ENCODE measurements around the gene RPL5. TPM values are rescaled to one million over a fixed set of nuclear protein-coding genes. Genes with fewer than 3 reads are reported as not detected.

The RPL5 gene
- total and polyA plus RNA-seq, 2 donors (not counting 1 experiment from before 2014, with no cell fraction given): 1,198 to 2,145 TPM

GRCh38 chr1:92790867-92791266 is 41.0 kb upstream of the RPL5 start:
- H3K9me3 ChIP-seq (ENCODE audit: control insufficient read depth, insufficient read depth, low read depth, low read length): no peaks in the 10 kb centered on the region
- no peaks in the 10 kb centered on the region for H3K4me1 ChIP-seq (ENCODE audit: control insufficient read depth, extremely low read depth, insufficient read depth, low read length)
- H2AFZ ChIP-seq (ENCODE audit: low read length): no peak overlapping the region
- H3K36me3 ChIP-seq (ENCODE audit: control insufficient read depth, insufficient read depth, low read length): no peaks in the 10 kb centered on the region
- H3K27ac ChIP-seq (ENCODE audit: insufficient read depth, low read length): no peak overlapping the region
- no peak overlapping the region for H3K4me2 ChIP-seq (ENCODE audit: extremely low read depth, insufficient read depth, low read length)
- H3K27me3 ChIP-seq (ENCODE audit: control insufficient read depth, insufficient read depth, low read length): no peaks in the 10 kb centered on the region
- H4K20me1 ChIP-seq (ENCODE audit: control insufficient read depth, extremely low read depth, insufficient read depth, low read length): no peaks in the 10 kb centered on the region
- DNase-seq (ENCODE audit: low read depth in 2 of 2): no peak
- TF ChIP-seq CTCF (conservative IDR thresholded peaks at IDR 0.05 in 1 of 2, IDR thresholded peaks at IDR 0.05 in 1 of 2; ENCODE audit: low read depth in 1 of 2, low read length in 2 of 2) (no peak), EZH2 (IDR thresholded peaks at IDR 0.05; ENCODE audit: low read length, missing control alignments) (no peak)
- no peaks in the 10 kb centered on the region for H3K79me2 ChIP-seq (ENCODE audit: control insufficient read depth, insufficient read depth, low read length)
- no peak overlapping the region for H3K4me3 ChIP-seq (replicated peaks in 1 of 4; ENCODE audit: control extremely low read depth in 1 of 4, insufficient read depth in 1 of 4, low read depth in 3 of 4, low read length in 4 of 4)
- no peak overlapping the region for H3K9ac ChIP-seq (ENCODE audit: insufficient read depth, low read length)

DNA sequence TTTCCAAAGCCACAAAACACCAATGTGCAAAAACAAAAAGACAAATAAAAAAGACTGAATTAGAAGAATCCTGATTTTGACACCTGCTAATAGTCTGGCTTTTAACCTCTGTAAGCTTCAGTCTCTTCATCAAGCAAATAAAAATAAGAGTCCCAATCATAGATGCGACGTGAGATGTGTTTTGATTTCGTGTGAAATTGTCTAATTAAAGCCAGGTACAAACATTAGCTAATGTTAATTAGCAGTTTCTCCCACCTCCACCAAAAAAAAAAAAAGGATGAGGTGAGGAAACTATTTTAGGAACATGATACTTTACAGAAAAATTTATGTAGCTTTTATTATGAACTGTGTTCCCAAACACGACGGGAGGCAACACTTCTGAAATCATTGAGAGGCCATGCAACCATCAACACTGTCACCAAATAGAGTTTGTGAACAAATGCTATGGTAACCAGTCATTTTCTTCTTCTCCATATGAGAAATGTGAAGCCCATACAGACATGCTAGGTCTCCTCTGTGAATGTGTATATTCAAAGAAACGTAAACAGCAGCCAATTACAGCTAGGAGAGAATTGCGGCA is 40.3 kb upstream of the RPL5 start:
- no peak overlapping the region for H3K4me3 ChIP-seq (replicated peaks in 1 of 4; ENCODE audit: control extremely low read depth in 1 of 4, insufficient read depth in 1 of 4, low read depth in 3 of 4, low read length in 4 of 4)
- no peaks in the 10 kb centered on the region for H3K36me3 ChIP-seq (ENCODE audit: control insufficient read depth, insufficient read depth, low read length)
- no peaks in the 10 kb centered on the region for H4K20me1 ChIP-seq (ENCODE audit: control insufficient read depth, extremely low read depth, insufficient read depth, low read length)
- TF ChIP-seq EZH2 (IDR thresholded peaks at IDR 0.05; ENCODE audit: low read length, missing control alignments) (no peak), CTCF (conservative IDR thresholded peaks at IDR 0.05 in 1 of 2, IDR thresholded peaks at IDR 0.05 in 1 of 2; ENCODE audit: low read depth in 1 of 2, low read length in 2 of 2) (no peak)
- H3K27me3 ChIP-seq (ENCODE audit: control insufficient read depth, insufficient read depth, low read length): no peaks in the 10 kb centered on the region
- H3K4me2 ChIP-seq (ENCODE audit: extremely low read depth, insufficient read depth, low read length): no peak overlapping the region
- H3K9me3 ChIP-seq (ENCODE audit: control insufficient read depth, insufficient read depth, low read depth, low read length): no peaks in the 10 kb centered on the region
- no peaks in the 10 kb centered on the region for H3K4me1 ChIP-seq (ENCODE audit: control insufficient read depth, extremely low read depth, insufficient read depth, low read length)
- no peaks in the 10 kb centered on the region for H3K79me2 ChIP-seq (ENCODE audit: control insufficient read depth, insufficient read depth, low read length)
- H3K9ac ChIP-seq (ENCODE audit: insufficient read depth, low read length): no peak overlapping the region
- H2AFZ ChIP-seq (ENCODE audit: low read length): no peak overlapping the region
- no peak for DNase-seq (ENCODE audit: low read depth in 2 of 2)
- H3K27ac ChIP-seq (ENCODE audit: insufficient read depth, low read length): no peak overlapping the region

DNA sequence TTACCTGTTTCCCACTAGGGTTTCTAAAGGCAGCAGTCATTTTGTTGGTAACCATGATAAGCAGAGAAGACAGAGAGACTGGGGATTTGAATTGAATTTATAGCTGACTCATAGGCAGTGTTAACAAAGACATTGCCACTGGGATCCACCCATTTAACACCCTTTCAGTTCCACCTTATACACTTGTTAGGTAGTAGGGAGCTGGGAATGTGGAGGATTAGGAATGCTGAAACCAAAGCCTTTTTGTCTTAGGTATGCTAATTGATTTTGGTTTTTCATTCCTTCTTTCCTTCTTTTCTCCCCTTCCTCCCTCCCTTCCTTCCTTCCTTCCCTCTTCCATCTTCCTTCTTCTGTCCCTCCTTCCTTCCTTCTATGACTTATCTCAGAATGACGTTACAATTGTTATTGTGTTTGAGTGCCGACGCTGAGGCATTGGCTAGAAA is 39.5 kb upstream of the RPL5 start:
- Histone ChIP-seq H3K4me1 (ENCODE audit: control insufficient read depth, extremely low read depth, insufficient read depth, low read length) (no peaks in the 10 kb centered on the region), H3K9ac (ENCODE audit: insufficient read depth, low read length) (no peak overlapping the region), H3K36me3 (ENCODE audit: control insufficient read depth, insufficient read depth, low read length) (no peaks in the 10 kb centered on the region), H3K79me2 (ENCODE audit: control insufficient read depth, insufficient read depth, low read length) (no peaks in the 10 kb centered on the region), H4K20me1 (ENCODE audit: control insufficient read depth, extremely low read depth, insufficient read depth, low read length) (no peaks in the 10 kb centered on the region), H3K4me2 (ENCODE audit: extremely low read depth, insufficient read depth, low read length) (no peak overlapping the region), H3K4me3 (replicated peaks in 1 of 4; ENCODE audit: control extremely low read depth in 1 of 4, insufficient read depth in 1 of 4, low read depth in 3 of 4, low read length in 4 of 4) (no peak overlapping the region), H3K27ac (ENCODE audit: insufficient read depth, low read length) (no peak overlapping the region), H3K9me3 (ENCODE audit: control insufficient read depth, insufficient read depth, low read depth, low read length) (no peaks in the 10 kb centered on the region), H3K27me3 (ENCODE audit: control insufficient read depth, insufficient read depth, low read length) (no peaks in the 10 kb centered on the region), H2AFZ (ENCODE audit: low read length) (no peak overlapping the region)
- no peak for TF ChIP-seq EZH2 (IDR thresholded peaks at IDR 0.05; ENCODE audit: low read length, missing control alignments)
- TF ChIP-seq CTCF (conservative IDR thresholded peaks at IDR 0.05 in 1 of 2, IDR thresholded peaks at IDR 0.05 in 1 of 2; ENCODE audit: low read depth in 1 of 2, low read length in 2 of 2): no peak
- DNase-seq (ENCODE audit: low read depth in 2 of 2): no peak

All from fibroblast of lung (primary cell).